Stimulated activated CD8-positive, alpha-beta memory T cell treated with anti-CD3 and anti-CD28 coated beads, Interleukin-7, amount 100 ng/mL, for 24 hours (primary cell): ENCODE data around the gene SETBP1.
A peak's percentile ranks its signal among the peaks of the same experiment; 100 is the strongest.

Source experiments
- DNase-seq: peaks from one replicate; pipeline ENCODE4 v3.0.0-alpha.2; 2020; ENCODE audit warnings: low read depth

Gene SETBP1

DNA sequence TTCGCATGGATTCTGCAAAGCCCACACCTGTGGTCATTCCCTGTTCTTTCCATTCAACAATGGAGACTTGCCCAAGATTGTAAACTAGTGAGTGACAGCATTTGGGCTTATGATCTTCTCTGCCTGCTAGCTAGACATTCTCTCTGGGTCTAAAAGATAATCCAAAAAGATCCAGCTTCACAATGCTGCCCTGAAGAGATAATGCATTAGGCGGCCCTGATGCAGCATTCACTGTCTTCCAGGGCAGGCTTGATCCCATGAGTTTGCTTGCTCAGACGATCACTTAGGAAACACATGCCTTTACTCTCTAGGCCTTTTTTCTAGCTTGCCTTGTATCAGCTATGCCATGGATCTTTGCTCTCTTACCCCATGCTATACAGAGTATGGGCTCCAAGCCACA is 196.1 kb downstream of the SETBP1 start:
- no peak for DNase-seq

DNA sequence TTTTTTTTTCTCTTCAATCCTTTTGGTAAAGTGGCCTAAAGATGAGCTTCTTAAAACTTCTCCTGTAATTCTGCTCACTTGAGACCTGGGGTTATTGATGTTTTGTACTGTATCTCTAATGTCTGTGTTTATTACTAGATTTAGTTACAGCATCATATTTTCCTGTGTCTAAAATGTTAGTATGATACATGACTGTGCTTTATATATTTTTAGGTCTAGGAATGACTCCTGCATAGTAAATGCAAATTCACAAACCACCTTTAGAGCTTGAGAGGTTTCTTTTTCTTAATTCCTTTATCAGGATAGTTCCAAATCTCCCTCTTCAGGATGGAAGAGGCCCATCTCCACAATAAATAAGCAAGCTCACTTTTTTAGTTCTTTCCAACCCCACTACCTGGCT is 197.6 kb downstream of the SETBP1 start:
- DNase-seq = no peak

DNA sequence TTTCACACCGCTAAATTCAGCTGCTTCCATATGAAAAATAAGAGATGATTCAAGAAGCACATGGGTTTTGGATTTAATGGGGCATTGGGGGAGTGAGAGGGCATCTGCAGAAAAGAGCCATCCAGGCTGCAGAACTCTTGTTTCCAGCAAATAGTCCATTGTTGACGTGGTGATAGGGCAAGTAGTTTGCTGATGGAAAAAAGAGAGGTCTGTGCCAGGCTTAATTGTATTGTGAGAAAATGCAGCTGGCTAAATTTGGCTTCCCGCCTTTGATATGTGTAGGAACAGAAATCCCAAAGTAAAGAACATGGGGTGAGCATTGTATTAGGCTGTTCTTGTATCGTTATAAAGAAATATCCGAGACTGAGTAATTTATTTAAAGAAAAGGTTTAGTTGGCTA is 199.5 kb downstream of the SETBP1 start:
- DNase-seq = no peak

DNA sequence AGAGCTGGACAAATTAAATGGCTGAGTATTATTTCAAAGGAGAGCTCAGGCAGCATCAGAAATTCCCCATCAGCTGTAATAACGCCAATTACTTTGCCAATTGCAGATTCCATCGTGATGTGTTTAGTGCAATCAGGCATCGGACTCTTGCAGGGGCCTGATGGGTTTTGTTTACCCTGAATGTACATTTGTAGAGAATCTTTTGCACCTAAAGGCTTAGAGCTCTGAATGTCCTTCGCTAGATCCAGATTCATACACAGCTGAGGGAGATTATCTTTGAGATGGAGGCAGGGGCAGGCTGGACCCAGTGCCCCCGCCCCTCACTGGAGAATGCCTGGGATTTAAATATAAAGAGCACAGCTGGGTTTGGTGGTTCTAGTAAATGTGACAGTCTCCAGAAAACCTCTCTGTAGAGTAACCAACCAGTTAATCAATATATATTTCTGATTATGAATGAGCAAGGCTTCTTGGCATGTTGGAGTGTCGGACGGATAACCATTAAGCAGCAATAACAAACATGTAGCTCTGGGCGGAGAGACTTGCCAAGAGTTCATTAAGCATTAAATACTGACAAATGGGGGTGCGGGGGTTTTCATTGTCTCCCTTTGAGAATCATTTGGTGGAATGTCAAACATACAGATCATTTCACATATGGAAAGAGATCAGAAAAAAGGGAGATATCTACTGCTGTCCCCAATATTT is 200.9 kb downstream of the SETBP1 start:
- no peak for DNase-seq

DNA sequence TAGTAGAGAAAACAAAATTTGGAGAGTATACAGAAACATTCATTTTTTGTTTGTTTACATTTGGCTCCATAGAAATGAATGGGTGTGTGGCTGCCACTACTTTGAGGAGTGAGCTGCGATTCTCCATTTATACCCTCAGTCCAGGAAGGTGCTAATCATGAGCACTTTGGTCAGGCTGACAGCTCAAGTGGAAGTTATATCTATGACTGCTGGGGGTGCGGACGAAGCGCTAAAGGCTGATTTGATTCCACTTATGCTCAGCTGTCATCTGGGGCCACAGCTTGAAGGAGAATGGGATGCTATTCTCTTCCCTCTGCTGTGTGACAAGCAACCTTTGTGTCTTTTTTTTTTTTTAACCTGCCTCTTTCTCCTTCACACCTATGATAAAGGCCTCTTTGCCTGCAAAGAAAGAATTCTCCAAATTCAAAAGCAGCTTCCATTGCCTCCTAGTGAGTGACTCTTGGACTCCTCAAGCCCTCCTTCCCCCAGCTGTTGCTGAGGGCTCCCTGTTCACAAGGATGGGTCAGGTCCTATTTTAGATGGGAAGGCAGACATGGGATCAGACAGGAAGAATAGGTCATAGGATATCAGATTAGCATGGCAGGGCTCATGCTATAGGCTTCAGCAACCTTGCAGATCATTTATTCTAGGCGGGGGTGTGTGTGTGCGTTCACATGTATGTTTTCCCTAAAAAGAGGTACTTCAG is 201.6 kb downstream of the SETBP1 start:
- DNase-seq = no peak

DNA sequence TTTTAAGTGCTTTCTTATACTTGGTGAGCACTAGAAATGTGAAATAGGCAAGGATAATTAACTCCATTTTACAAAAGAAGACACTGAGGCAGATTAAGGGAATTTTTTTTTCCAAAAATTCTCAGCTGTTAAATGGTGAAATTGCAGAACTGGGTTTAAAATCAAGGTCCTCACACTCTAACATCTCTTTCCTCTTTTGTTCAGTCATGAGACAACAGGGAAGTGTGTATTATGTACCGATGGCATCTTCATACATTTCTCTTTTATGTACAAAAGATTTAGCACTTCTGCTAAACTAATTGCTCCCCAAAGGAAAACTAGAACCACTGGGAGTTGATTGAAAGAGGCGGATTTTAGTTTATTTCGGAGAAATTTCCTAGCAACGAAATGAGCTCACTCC is 203.0 kb downstream of the SETBP1 start:
- DNase-seq = no peak

DNA sequence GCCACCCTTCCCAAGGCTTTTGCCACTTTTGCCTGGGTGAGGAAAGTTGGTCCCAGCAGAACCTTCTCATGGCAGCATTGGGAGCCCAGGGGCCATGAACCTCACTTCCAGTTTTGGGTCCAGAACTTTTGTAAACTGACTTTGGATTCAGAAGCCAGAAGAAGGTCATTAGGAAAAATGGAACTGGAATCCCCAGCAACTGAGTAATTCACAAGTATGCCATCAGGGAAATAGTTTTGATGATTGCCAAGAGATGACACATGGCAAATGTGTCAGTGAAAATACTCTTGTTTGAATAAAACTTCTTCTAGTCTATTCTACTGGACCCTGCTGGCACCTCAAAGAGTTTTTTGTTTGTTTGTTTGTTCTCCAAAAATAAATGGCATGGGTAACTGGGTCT is 203.7 kb downstream of the SETBP1 start:
- DNase-seq = no peak

DNA sequence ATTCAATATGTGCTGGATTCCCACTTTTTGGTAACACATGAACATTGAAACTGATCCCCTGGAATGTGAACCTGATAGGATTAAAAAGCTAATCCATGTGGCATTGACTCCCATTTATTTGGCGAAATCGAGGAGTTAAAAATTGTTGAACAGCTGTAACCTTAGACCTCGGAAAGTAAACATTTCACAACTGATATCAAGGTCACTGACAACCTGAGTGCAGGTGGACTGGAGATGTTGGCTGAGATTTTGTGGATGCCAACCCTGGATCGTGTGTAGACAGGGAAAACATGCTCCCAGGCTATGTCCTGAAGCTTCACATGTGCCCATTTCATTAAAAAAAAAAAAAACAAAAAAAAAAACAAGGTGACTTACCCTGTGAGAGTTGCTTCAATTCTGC is 204.8 kb downstream of the SETBP1 start:
- no peak for DNase-seq

DNA sequence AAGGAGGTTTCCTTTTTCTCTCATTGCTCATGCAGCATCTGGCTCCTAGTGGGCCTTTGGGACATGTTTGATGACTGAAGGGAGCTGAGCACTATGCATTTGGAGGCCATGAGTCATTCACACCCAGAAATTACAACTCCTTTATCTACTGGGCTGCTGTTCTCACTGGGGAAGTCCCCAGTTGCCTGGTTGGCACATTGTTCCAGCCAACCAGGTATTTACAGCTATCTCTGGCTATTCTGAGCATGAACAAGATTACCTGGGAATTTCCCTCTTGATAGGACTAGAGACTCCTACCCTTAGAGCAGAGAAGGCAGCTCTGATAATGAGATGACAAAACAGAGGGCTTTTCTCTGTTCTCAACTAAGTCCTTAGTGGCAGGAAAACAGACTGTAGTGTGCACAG is 206.5 kb downstream of the SETBP1 start:
- peak; percentile 7 for DNase-seq

DNA sequence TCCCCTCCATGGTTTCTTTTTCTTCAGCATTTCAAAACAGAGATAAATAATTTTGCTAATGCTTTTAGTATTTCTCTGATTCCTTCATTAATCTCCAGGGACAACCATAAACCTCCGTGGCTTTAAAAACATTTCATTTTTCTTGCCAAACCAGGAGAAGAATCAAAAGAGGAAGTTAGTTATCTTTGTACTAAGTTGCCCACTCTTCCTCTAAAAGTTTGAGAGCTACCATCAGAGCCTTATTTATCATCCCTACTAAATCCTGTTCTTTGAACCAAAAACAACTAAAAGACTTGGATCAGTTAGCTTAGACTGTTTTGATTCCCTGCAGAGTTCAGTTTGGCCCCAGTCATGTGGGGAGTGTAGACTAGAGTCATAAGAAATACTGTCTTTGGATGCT is 208.4 kb downstream of the SETBP1 start:
- no peak for DNase-seq

DNA sequence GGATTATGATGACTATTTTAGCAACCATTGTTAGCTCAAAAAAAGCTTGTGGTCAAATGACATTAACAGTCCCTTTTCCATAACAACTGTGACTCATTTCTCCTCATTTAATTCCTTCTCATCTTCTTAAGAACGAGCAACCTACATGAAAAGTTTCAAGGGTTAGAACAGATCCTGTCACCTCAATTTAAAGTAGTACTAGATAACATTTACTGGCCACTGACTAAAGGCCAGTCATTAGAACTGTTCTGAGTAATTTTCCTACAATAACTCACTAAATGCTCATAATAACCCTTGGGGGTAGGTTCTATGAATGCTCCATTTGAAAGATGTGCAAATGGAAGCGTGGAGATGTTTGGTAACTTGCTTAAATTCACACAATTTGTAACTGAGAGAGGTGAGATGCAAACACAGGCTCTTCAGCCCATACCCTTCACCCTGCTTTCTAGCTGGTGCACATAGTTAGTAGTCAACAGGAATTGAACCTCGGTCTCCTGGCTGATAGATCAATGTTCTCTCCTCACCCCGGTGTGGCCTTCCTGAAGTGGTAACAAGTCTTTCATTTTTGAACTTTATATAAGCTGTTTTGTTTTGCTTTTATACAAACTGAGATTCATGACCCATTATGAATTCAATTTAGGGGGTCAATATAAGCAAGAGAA is 212.5 kb downstream of the SETBP1 start:
- DNase-seq = no peak

DNA sequence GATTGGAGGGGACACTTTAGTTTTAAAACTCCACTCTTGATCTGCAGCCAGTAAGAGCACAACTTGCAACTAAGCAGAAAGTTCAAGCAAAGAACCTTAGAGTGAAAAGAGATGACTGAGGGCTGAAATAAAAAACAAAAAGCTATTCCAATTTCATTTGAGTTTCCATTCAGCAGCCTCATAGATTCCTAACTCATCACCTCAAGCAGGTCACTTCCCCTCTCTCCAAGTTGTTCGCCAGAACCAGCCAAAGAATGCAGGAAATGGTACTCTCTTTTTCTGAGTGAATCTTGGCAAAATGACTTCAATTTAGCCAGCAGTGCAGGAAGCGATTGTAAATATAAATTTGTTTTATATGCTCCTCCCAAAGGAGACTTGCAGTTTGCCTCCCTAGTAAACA is 213.3 kb downstream of the SETBP1 start:
- DNase-seq = no peak

DNA sequence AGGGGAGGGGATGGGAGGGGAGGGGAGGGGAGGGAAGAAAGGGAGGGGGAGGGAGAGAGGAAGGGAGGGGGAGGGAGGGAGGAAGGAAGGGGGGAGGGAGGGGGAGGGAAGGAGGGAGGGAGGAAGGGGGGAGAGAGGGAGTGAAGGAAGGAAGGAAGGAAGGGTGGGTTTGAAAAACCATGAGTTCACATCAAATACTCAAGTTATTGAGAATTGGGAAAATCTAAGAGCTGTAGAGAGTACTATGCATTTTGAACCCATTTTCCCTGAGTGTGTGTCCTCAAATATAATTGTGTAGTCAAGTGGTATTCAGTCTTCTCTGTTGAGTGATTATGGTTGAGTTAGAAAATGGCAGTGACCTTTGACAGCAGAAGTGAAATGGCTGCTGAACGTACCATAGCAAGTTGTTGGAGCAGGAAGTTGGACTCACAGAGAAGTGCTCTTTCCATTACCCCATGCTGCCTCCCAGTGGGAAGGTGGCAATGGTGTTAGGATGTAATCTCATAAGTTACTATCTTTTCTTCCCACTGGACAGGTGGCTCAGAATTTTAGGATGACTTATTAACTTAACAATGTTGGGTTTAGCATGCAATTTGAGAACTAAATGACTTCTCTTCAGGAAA is 214.6 kb downstream of the SETBP1 start:
- DNase-seq = peak; percentile 4

DNA sequence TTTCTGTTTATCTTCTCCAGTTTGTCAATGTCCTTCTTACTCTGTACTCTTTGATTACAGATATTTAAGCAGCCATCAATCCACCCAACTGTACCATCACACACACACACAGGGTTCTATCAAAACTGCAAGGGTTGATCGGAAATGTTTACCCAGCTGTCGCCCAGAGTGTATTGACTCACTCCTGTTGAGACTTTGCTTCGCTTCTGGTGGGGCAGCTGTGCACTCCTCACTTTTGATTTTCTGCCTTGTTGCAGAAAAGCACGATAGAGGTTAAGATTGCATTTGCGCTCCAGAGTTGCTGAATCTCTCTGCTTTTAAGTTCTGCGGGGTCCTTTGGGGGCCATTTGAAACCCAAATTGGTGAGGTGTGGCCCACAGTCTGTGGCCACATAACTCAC is 216.2 kb downstream of the SETBP1 start:
- DNase-seq = no peak

DNA sequence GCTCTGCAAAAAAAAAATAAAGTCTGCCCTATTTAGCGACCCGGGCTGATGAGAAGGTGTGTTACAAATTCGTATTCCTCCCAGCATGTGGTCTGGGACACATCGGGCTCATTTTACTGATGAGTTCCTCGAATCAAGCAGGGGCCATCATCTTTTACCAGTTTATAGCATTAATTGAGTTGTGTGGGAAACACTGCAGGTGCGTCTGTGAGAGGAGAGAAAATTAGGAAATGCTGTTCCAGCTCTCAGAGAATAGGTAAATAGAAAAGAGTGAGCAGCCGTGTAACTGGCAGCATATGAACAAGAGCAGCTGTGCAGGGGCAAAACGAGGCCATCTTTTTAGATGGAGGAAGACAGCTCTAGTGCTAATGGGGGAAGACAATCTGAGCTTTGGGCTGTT is 216.7 kb downstream of the SETBP1 start:
- no peak for DNase-seq

DNA sequence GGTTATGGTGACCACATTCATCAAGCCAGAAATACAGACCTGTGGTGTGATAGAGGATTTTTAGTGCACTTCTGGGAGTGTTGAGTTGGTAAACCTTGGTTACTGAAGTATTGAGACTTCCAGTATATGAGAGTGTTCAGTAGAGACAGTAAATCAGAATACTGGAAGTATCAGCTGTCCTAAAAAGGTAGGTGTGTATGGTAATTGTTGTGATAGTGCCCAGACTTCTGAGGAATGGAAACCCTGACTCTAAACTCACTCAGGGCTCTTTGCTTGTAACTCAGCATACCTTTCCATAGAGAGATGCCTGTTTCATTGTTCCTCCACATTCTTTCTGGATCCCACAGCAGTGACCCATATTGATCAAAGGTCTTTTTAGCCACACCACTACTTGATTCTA is 217.1 kb downstream of the SETBP1 start:
- no peak for DNase-seq

DNA sequence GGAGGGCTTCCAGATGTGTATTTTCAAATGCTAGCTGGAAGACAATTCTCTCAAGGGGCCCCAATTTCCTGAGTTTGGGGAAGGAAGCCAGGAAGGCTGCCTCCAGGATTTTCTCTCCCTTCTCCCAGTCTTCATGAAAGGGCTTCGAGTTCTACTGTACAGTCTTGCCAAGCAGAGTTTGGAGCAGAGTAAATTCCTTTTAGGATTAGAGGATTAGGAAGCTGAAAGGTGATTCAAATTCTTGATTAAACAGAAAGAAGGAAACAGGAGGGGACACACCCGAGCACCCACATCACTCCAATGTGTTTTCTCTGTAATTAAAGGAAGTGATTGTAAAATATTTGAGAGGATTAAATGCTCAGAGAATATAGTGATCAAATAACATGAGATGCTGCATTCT is 217.8 kb downstream of the SETBP1 start:
- no peak for DNase-seq

DNA sequence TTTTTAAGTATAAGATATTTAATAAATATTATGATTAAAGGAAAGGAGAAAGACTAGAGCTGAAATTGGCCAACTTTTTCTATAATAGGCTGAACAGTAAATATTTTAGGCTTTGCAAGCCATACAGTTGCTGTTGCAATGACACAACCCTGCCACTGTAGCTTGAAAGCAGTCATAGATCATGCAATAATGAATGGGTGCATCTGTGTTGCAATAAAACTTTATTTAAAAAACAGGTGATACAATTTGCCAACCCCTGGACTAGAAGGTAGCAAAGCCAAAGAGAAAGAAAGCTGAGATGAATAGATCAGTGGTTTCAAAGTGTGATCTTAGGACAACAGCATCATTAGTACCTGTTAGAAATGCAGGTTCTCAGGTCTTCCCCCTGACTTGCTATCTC is 219.1 kb downstream of the SETBP1 start:
- no peak for DNase-seq

DNA sequence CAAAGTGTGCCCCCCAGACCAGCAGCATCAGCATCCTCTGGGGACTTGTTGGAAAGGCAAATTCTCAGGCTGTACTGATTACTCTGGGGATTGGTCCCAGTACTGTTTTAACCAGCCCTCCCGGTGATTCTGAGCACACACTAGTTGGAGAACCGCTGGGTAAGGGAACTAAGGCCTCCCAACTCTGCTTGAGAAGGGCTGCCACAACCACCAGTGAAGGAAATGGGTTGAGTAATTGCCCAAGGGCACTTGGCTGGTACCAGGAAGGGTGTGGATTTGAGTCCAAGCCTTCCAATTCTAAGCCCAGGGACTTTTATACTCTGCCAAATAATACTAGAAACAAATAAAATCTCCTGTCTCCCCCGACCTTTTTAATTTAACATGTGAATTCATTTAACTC is 219.9 kb downstream of the SETBP1 start:
- DNase-seq = no peak

DNA sequence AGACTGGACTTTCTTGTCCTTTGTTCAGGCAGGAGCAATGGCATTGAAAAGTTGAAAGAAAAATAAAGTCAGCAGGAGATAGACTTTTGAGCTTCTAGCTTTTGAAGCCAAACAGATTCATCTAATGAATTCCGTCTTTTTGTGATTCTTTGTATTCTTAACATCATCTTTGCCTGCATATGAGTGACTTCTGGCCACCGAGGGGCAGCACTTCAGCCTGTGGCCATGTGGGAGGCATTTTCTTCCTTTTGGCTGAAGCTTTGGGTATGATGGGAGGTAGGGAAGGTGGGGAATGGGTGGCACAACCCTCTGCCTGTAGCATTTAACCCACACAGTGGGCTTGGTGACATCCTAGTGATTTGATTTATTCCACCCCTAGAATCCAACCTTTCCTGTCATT is 220.6 kb downstream of the SETBP1 start:
- no peak for DNase-seq

DNA sequence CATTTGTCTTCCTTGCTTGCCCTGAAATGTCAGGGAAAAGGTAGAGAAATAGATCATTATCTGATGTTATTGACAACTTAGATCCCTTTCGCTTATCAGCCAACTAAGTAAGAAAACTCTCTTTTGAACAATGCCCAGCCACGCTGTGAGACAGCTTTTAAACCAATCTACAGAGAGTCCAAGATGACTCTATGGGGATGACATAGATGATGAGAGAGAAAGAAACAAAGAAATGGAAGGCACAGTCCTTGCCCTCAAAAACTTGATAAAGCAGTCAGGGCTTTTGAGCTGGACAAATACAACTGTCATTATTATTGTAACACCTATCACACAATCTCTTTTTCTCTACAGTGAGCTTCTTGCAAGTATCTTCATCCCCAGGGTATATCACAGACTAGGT is 222.6 kb downstream of the SETBP1 start:
- no peak for DNase-seq

DNA sequence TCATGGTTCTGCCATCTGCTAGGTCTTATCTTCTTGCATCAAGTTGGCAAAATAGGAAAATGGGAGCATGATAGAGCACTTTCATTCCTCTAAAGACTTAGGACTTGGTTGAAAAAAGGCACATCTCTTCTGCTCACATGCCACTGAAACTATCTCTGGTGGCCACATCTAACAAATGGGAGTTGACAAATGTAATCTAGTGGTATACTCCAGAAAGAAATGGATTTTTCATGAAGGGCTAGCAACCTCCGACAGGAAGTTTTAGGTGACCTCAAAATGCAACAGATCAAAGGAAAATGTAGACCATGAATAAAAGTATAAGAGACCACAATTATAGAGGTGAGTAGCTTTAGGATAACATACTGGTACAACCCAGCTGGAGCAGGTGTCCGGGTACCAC is 224.1 kb downstream of the SETBP1 start:
- no peak for DNase-seq

DNA sequence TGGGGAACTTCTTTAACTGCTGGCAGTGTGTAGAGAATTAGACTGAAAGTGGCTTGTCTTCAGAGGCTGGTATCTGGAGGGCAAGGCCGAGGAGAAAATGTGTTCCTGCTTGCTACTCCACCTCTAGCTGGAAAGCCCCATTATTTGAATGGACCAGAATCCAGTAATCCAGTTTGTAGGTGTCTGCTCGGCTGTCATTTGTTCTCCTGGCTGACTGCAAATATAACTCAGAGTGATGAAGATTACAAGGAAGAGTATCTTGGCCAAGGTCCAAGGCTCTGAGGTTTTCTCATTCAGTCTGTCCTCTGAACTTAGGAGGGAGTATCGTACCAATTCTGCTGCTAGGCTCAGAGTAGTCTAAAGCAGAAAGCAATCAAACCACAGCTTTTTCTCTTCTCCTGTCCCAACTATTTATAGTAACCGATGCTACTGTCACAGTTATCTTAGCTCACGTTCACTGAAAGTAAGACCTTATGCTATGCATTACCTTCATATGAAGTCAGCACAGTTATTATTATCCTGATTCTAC is 228.6 kb downstream of the SETBP1 start:
- no peak for DNase-seq
